HG03095 (cell line): ENCODE data around the gene PDSS1.

Source experiments
- ATAC-seq: cut with Tn5 transposase; IDR thresholded peaks from one replicate; pipeline ENCODE4 v1.9.1; 2021; ENCODE audit warnings: moderate library complexity; ENCODE audit not compliant: unreplicated experiment

PDSS1 gene

DNA sequence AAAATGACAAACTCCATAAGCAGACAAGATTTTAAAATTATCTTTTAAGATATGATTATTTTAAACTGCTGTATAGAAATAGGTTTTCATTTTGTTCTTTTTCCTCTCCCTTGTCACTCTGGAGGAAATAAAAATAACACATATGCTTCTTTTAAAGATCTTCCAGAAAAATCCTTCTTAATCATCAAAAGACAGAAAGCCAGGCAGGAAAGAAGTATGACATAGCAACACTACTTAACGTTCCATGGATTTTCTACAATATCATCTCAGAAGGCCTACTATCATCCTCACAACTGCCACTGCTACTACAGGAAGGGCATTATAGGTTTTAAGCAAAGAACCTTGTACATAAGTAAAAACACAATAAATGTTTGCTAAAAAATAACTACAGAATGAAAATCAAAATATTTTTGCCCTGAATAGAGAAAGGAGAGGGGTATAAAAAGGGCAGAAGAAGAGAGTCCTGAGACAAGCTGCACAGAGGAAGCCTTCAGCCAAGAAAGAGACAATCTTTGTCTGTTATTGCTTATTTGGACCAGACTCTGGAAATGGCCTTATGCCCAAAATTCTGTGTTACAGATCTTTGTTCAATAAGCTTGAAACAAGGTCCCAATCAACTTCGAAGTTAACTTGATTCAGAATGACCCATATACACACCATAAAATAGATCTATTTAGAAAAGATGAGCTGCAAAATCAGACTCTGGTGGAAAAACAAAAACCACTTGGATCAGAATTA is 95.4 kb downstream of the PDSS1 start:
- ATAC-seq: no peak
